ENCODE measurements around the gene HADH. TPM values are rescaled to one million over a fixed set of nuclear protein-coding genes. Genes with fewer than 3 reads are reported as not detected.

HADH gene
- total RNA-seq, 1 donor from 2014 or later, result 30.9 TPM

- H3K27ac ChIP-seq, result no peak overlapping the region
- no peaks in the 10 kb centered on the region for H3K27me3 ChIP-seq
- no peaks in the 10 kb centered on the region for H3K4me1 ChIP-seq
- peaks cover 0 to 42% of the 10 kb centered on the region in 2 donors for H3K36me3 ChIP-seq
- intact Hi-C loops (cut with DNase I), result no loop called here
- no peaks in the 10 kb centered on the region for H3K9me3 ChIP-seq
- no peak overlapping the region for H3K4me3 ChIP-seq
- DNase-seq (ENCODE audit: extremely low spot score in 2 of 2), result no peak
- TF ChIP-seq POLR2AphosphoS5 (IDR thresholded peaks at IDR 0.05; ENCODE audit: insufficient read depth in 1 of 2, low read depth in 1 of 2) (peak in 1 of 2 donors; percentile 38), CTCF (IDR thresholded peaks at IDR 0.05) (peak; percentile 54 to 69 (median 67)), POLR2A (IDR thresholded peaks at IDR 0.05) (no peak)
Observed at GRCh38 chr4:108018040-108018883, 28.6 kb downstream of the HADH start.

DNA sequence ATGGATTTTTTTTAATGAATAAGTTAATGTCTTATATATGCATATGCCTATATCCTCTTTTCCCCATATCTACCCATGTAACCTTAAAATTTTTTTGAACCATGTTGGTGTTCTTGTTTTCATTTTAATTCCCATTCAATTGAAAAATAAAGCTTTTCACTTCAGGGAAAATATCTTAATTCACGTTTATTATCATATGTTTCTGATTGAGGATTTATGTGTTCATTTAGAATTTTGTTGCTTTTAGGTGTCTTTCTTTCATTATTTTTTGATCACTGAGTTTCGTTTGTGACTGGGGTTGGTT is 29.1 kb downstream of the HADH start:
- no peak for DNase-seq (ENCODE audit: extremely low spot score in 2 of 2)
- intact Hi-C loops (cut with DNase I), result no loop called here
- Histone ChIP-seq H3K9me3 (no peaks in the 10 kb centered on the region), H3K27ac (no peak overlapping the region), H3K36me3 (peaks cover 0 to 48% of the 10 kb centered on the region in 2 donors), H3K4me3 (no peak overlapping the region), H3K27me3 (no peaks in the 10 kb centered on the region), H3K4me1 (no peaks in the 10 kb centered on the region)
- TF ChIP-seq CTCF (IDR thresholded peaks at IDR 0.05), result no peak
- no peak for TF ChIP-seq POLR2A (IDR thresholded peaks at IDR 0.05)

- Histone ChIP-seq H3K27me3 (no peaks in the 10 kb centered on the region), H3K4me1 (no peaks in the 10 kb centered on the region), H3K4me3 (no peak overlapping the region), H3K27ac (no peak overlapping the region), H3K36me3 (peaks cover 0 to 67% of the 10 kb centered on the region in 2 donors), H3K9me3 (no peaks in the 10 kb centered on the region)
- TF ChIP-seq POLR2AphosphoS5 (IDR thresholded peaks at IDR 0.05; ENCODE audit: insufficient read depth in 1 of 2, low read depth in 1 of 2) (no peak), CTCF (IDR thresholded peaks at IDR 0.05) (no peak), POLR2A (IDR thresholded peaks at IDR 0.05) (no peak)
- intact Hi-C loops (cut with DNase I), result no loop called here
- no peak for DNase-seq (ENCODE audit: extremely low spot score in 2 of 2)
Observed at GRCh38 chr4:108024085-108024877, 34.6 kb downstream of the HADH start.

- no peak for DNase-seq (ENCODE audit: extremely low spot score in 2 of 2)
- H3K4me1 ChIP-seq, result no peaks in the 10 kb centered on the region
- no peaks in the 10 kb centered on the region for H3K9me3 ChIP-seq
- H3K27ac ChIP-seq, result no peak overlapping the region
- no peak overlapping the region for H3K4me3 ChIP-seq
- TF ChIP-seq POLR2A (IDR thresholded peaks at IDR 0.05) (no peak), POLR2AphosphoS5 (IDR thresholded peaks at IDR 0.05; ENCODE audit: insufficient read depth in 1 of 2, low read depth in 1 of 2) (no peak), CTCF (IDR thresholded peaks at IDR 0.05) (no peak)
- H3K36me3 ChIP-seq, result peaks cover 0 to 64% of the 10 kb centered on the region in 2 donors
- no peaks in the 10 kb centered on the region for H3K27me3 ChIP-seq
- intact Hi-C loops (cut with DNase I), result no loop called here
Observed at GRCh38 chr4:108024878-108025165, 35.1 kb downstream of the HADH start.

Data from vagina (tissue), 2 donors.